ENCODE results near the gene RFC5.

DNA sequence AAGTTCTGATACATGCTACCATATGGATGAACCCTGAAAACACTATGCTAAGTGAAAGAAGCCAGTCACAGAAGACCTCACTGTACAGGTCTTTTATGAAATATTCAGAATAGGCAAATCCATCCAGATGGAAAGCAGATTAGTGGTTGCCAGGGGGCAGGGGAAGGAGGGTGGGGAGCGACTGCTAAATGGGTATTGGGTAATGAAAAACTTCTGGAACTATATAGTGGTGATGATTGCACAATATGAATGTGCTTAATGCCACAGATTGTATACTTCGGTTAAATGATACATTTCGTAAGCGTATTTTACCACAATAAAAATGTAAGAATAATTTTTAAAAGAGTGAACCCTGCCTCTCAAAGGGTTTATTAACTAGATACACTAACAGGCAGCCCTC is 35.9 kb upstream of the RFC5 start:
- TF ChIP-seq FOXM1 (IDR thresholded peaks at IDR 0.05; ENCODE audit: borderline replicate concordance) (no peak), ZNF384 (IDR thresholded peaks at IDR 0.05) (no peak), SP1 (IDR thresholded peaks at IDR 0.05) (no peak), ELF4 (IDR thresholded peaks at IDR 0.05) (no peak), TARDBP (IDR thresholded peaks at IDR 0.05) (no peak), ARNT (IDR thresholded peaks at IDR 0.05) (no peak)
